ENCODE measurements around the gene MSH5.

The MSH5 gene

DNA sequence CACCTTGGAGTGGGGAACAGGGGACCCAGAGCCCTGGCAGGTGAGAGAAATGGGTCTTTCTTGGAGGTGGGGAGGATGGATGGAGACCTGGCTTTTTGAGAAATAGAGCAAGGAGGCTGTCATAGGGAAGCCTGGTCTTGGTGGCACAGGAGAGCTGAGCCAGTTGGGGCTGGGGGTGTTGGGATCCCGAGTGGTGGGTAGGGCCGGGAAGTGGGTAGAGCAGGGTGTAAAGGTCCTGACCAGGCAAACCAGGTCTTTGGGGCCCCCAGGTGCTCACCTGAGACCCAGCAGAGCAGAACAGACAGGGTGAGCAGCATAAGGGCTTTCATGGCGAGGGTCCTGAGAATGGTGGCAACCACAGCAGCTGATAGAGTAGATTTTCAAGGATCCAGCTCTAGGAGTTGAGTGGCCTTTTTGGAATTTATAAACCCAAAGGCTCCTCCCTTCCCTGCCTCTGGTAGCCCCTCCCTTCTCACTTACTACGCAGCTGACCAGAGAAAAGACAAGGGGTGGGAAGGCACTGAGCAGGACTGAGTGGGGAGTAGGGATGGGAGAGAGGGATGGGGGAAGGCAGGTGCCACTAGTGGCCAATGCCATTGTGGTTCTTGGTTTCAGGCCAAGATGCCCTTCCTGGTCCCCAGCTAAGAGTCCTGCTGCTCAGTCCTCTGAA lies 18.3 kb upstream of the MSH5 start, which contains the start of gene LY6G6C:
TSS of gene LY6G6C (minus strand) at position 396 of the 670 bp plus-strand sequence. CDS start at position 329, 67 bp downstream.
- TF ChIP-seq, protein P1, sequence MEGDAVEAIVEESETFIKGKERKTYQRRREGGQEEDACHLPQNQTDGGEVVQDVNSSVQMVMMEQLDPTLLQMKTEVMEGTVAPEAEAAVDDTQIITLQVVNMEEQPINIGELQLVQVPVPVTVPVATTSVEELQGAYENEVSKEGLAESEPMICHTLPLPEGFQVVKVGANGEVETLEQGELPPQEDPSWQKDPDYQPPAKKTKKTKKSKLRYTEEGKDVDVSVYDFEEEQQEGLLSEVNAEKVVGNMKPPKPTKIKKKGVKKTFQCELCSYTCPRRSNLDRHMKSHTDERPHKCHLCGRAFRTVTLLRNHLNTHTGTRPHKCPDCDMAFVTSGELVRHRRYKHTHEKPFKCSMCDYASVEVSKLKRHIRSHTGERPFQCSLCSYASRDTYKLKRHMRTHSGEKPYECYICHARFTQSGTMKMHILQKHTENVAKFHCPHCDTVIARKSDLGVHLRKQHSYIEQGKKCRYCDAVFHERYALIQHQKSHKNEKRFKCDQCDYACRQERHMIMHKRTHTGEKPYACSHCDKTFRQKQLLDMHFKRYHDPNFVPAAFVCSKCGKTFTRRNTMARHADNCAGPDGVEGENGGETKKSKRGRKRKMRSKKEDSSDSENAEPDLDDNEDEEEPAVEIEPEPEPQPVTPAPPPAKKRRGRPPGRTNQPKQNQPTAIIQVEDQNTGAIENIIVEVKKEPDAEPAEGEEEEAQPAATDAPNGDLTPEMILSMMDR (conservative IDR thresholded peaks at IDR 0.05), result no peak
- no peak for TF ChIP-seq ZFX (IDR thresholded peaks at IDR 0.05)
- H3K27ac ChIP-seq, result no peak within 1 kb of the TSS

DNA sequence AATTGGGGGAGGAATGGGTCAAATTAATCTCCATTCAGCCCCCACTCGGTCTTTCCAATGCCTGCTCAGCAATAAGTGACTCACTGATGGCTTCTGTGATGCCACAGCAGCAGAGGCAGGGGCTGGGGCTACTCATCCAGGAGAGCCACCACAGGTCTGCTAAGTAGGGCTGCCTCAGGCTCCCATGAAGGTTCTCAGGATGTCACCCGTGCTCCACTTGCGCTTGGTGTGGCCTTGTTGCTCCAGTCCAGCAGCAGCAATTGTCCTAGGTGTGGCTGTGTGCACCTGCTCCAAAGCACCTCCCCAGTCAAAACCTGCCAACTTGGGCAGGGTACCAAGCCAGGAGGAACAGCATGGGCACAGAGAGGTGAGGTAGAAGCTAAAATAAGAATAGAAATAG lies 17.6 kb upstream of the MSH5 start:
- TF ChIP-seq, protein P1 (conservative IDR thresholded peaks at IDR 0.05), result no peak
- no peak for TF ChIP-seq ZFX (IDR thresholded peaks at IDR 0.05)
- no peak overlapping the region for H3K27ac ChIP-seq

DNA sequence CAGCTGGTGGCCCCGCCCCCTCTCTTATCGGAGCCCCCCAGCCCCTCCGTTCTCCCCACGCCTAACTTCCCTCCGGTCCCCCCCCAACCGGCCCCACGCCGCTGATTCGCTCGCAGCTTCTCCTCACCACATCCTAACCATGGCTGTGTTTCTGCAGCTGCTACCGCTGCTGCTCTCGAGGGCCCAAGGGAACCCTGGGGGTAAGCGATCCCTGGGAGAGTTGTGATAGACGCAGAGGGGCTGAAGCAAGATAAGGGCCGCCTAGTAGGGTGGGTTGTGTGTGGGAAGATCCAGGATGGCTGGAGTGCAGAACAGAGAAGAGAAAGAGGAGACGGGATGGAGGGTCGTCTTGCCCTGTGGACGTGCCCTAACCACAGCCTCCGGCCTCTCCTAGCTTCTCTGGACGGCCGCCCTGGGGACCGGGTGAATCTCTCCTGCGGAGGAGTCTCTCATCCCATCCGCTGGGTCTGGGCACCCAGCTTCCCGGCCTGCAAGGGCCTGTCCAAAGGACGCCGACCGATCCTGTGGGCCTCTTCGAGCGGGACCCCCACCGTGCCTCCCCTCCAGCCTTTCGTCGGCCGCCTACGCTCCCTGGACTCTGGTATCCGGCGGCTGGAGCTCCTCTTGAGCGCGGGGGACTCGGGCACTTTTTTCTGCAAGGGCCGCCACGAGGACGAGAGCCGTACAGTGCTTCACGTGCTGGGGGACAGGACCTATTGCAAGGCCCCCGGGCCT lies 16.4 kb upstream of the MSH5 start, which contains the start of gene MPIG6B:
TSS of gene MPIG6B (plus strand) at position 129 of the 735 bp plus-strand sequence. CDS start at position 140, 11 bp downstream.
- TF ChIP-seq, protein P1 (conservative IDR thresholded peaks at IDR 0.05), result no peak
- no peak for TF ChIP-seq ZFX (IDR thresholded peaks at IDR 0.05)
- H3K27ac ChIP-seq, result no peak within 1 kb of the TSS

DNA sequence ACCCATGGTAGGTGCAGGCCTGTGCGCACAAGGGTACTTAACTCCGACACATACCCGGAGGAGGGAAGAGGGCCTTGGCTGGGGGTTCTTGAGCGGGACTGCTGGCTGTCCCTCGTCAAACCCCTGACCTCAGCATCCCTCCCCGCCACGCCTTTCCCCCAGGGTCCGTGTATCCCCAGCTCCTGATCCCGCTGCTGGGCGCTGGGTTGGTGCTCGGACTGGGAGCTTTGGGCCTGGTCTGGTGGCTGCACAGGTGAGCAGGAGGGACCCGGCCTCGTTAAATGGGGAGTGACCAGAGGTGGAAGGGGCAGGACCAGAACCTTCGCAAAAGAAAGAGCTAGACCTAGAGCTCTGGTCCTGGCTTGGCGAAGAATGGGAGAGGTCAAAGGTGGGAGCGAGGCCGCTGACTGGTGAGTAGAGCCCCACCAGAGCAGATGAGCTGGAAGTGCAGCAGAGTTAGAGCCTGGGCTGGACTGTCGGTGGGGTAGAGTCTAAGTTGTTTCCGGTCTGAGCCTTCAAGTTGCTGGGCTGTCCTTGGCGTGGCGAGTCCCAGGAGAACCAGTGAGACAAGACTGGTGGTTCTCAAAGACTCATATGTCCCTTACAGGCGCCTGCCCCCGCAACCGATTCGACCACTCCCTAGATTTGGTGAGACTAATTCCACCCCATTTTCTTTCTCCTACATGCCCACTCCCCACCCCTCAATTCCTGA lies 15.7 kb upstream of the MSH5 start:
- TF ChIP-seq ZFX (IDR thresholded peaks at IDR 0.05), result no peak
- TF ChIP-seq, protein P1 (conservative IDR thresholded peaks at IDR 0.05), result no peak
- no peak overlapping the region for H3K27ac ChIP-seq

DNA sequence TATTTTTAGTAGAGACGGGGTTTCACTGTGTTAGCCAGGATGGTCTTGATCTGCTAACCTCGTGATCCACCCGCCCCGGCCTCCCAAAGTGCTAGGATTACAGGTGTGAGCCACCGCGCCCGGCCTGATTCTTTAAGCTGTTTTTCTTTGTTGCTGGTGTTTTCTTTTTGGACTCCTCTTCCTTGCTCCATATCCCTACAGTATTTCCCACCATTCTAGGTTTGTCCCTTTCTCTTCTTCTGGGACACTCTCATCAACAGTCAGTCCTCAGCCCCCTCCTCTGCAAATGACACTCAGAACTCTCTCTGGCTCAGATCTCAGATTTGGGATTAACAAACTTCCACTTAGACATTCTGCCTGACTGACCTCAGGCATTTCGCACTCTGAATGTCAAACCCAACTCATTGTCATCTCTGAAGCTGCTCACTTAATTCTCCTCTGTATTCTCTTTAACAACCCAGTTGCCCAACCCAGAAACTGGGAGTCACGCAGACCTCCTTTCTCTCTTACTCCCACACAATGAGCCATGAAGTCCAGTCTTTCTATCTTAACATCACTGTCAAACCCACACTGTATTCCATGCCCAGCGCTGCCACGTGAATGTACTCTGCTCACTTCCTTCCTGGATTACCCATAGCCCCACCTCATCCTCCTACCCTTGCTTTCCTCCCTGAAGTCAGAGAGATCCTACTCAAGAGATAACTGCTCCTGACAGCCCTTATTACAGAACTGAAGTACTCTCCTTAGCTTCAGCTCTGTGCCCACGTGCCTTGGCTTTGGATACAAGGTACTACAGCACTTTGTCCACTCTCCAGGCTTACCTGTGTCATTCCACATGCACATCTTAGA lies 14.1 kb upstream of the MSH5 start:
- no peak overlapping the region for H3K27ac ChIP-seq
- TF ChIP-seq, protein P1 (conservative IDR thresholded peaks at IDR 0.05), result no peak
- TF ChIP-seq ZFX (IDR thresholded peaks at IDR 0.05), result no peak

DNA sequence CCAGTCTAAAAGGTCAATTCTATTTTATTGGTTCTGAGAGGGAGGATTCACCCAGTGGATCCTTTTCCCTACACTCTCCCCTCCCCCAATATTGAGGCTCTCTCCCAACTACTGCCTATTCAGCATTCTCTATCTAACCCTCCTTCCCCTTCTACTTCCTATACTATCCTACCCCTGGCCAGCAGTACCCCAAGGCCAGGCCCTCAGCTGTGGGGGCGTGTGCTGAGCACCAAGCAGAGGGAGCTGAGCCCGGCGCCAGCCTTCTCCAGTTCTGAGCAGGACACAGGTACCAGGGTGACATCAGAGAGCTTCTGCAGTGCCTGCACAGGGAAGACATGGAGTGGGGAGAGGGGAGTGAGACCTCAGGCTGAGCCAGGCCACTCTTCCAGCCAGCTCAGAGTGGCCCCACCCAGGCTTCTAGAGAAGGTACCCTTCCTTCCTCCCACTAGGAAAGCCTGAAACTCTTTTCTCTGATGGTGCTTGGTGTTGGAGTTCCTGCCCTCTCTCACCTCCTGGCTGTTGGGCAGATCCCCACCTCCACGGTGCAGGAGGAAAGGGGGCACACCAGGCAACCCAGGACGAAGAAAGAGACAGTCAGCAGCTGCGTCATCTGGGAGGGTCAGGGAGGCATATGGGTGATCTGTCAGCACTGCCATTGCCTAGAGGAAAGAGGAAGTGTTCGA lies 12.6 kb upstream of the MSH5 start:
- no peak for TF ChIP-seq ZFX (IDR thresholded peaks at IDR 0.05)
- TF ChIP-seq, protein P1 (conservative IDR thresholded peaks at IDR 0.05), result no peak
- H3K27ac ChIP-seq, result no peak overlapping the region

Measured in C4-2B (cell line).